ENCODE measurements around the gene RAD51B.
"Not testable (repeated sequence)": the region's sequence is repeated elsewhere in the genome, so short reads cannot be mapped to it uniquely, and the experiment has no call there.

RAD51B gene

GRCh38 chr14:68694516-68695235 lies 875.1 kb downstream of the RAD51B start:
- TF ChIP-seq Cebpa-rat (IDR thresholded peaks at IDR 0.05) = no peak
- no peak overlapping the region; the same call in 1 of the 2 replicates for H3K9ac ChIP-seq
- no peak overlapping the region for H3K4me3 ChIP-seq
- H3K27me3 ChIP-seq = no peaks in the 10 kb centered on the region
- H3K9me3 ChIP-seq = peaks cover 15% of the 10 kb centered on the region
- H3K27ac ChIP-seq = peak overlapping the region; percentile 47
- no peaks in the 10 kb centered on the region for H4K20me1 ChIP-seq
- peak overlapping the region; percentile 89 for H3K4me2 ChIP-seq
- H3K4me1 ChIP-seq = peaks cover 62% of the 10 kb centered on the region
- no peaks in the 10 kb centered on the region for H3K36me3 ChIP-seq

GRCh38 chr14:68695326-68695768 lies 875.8 kb downstream of the RAD51B start:
- Histone ChIP-seq H3K27ac (peak overlapping the region; percentile 47), H3K27me3 (no peaks in the 10 kb centered on the region), H3K4me2 (peak overlapping the region; percentile 89), H3K9ac (no peak overlapping the region), H3K4me3 (no peak overlapping the region), H3K4me1 (peaks cover 56% of the 10 kb centered on the region), H3K36me3 (no peaks in the 10 kb centered on the region), H3K9me3 (peaks cover 15% of the 10 kb centered on the region), H4K20me1 (no peaks in the 10 kb centered on the region)
- TF ChIP-seq Cebpa-rat (IDR thresholded peaks at IDR 0.05) = peak; percentile 39; the same call in 1 of the 2 replicates

- Histone ChIP-seq H3K27ac (peak overlapping the region; percentile 47; the same call in 1 of the 2 replicates), H3K9ac (no peak overlapping the region), H3K9me3 (peaks cover 19% of the 10 kb centered on the region), H3K27me3 (no peaks in the 10 kb centered on the region), H3K4me1 (peaks cover 51% of the 10 kb centered on the region), H4K20me1 (no peaks in the 10 kb centered on the region), H3K4me3 (no peak overlapping the region), H3K36me3 (no peaks in the 10 kb centered on the region; the same call in 1 of the 2 replicates), H3K4me2 (peak overlapping the region; percentile 89)
- no peak for TF ChIP-seq Cebpa-rat (IDR thresholded peaks at IDR 0.05)
Measured at GRCh38 chr14:68695856-68696255, 876.3 kb downstream of the RAD51B start.

DNA sequence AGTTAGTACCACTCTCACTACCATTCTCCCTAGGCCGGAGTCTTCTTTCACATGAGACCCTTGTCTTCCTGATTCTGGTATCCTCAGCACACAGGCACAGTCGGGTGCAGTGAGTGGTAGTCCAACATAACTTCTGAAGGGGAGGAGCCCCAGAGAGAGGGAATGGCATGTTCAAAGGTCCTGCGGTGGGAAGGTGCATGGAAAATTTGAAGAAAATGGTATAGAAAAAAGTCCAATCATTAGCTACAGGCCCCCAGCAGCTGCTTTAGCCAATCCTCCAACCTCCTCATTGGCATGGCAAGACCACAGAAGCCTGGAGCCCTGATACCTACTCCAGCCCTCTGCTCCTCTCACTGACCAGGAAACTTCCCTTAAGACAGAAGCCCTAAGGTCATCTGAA lies 876.7 kb downstream of the RAD51B start:
- Histone ChIP-seq H4K20me1 (no peaks in the 10 kb centered on the region), H3K27ac (no peak overlapping the region), H3K9me3 (peaks cover 23% of the 10 kb centered on the region), H3K9ac (no peak overlapping the region), H3K36me3 (no peaks in the 10 kb centered on the region; the same call in 1 of the 2 replicates), H3K4me2 (no peak overlapping the region), H3K4me3 (no peak overlapping the region), H3K27me3 (no peaks in the 10 kb centered on the region), H3K4me1 (peaks cover 46% of the 10 kb centered on the region)
- TF ChIP-seq Cebpa-rat (IDR thresholded peaks at IDR 0.05) = no peak

DNA sequence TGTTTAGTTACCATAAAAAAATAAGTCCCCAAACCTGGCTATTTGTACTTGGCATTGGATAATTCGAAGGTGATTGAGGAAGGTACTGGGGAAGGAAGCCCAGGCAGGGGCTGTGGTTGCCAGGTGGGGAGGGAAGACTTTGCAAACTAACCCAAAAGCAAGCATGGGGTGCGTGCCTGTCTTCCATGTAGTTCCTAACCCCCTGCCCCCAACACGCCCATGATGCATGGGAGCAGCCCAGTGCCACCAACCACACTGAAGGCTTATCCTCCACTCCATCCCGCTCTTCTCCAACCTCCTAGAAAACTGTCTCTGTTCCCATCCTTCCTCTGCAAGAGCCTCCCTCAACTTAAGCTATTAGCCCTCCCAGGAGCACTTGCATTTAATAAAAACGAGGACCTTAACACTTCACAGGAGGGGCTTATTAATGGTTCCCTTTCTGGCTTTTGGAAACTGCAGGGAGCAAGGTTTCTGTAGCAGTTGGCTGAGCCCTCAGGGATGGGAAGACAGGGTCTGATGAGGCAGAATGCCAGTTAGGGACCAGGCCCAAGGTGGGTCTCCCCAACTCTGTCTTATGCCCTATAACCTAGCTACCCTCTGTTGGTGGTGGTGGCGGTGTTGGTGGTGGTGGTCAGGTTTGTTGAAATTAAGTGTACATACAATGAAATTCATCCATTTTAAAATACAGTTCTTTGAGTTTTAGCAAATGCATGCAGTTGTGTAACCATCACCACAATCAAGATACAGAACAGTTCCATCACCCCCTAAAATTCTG lies 877.3 kb downstream of the RAD51B start:
- H3K9ac ChIP-seq = no peak overlapping the region
- no peak overlapping the region for H3K4me3 ChIP-seq
- no peaks in the 10 kb centered on the region; the same call in 1 of the 2 replicates for H3K36me3 ChIP-seq
- H3K9me3 ChIP-seq = peaks cover 23% of the 10 kb centered on the region
- peaks cover 45% of the 10 kb centered on the region for H3K4me1 ChIP-seq
- no peak overlapping the region for H3K27ac ChIP-seq
- no peak for TF ChIP-seq Cebpa-rat (IDR thresholded peaks at IDR 0.05)
- no peaks in the 10 kb centered on the region for H3K27me3 ChIP-seq
- H3K4me2 ChIP-seq = no peak overlapping the region
- H4K20me1 ChIP-seq = no peaks in the 10 kb centered on the region

DNA sequence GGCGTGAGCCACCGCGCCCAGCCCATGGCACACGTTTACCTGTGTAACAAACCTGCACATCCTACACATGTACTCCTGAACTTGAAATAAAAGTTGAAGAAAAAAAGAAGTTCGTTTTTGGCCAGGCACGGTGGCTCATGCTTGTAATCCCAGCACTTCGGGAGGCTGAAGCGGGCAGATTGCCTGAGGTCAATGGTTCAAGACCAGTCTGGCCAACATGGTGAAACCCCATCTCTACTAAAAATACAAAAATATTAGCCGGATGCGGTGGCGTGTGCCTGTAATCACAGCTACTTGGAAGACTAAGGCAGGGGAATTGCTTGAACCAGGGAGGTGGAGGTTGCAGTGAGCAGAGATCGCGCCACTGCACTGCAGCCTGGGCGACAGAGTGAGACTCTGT lies 879.2 kb downstream of the RAD51B start:
- not testable (repeated sequence) for H3K9ac ChIP-seq, H3K4me2 ChIP-seq, H3K4me3 ChIP-seq, H4K20me1 ChIP-seq, H3K27me3 ChIP-seq, H3K27ac ChIP-seq, H3K36me3 ChIP-seq
- Histone ChIP-seq H3K4me1 (peaks cover 41% of the 10 kb centered on the region), H3K9me3 (peaks cover 23% of the 10 kb centered on the region)

DNA sequence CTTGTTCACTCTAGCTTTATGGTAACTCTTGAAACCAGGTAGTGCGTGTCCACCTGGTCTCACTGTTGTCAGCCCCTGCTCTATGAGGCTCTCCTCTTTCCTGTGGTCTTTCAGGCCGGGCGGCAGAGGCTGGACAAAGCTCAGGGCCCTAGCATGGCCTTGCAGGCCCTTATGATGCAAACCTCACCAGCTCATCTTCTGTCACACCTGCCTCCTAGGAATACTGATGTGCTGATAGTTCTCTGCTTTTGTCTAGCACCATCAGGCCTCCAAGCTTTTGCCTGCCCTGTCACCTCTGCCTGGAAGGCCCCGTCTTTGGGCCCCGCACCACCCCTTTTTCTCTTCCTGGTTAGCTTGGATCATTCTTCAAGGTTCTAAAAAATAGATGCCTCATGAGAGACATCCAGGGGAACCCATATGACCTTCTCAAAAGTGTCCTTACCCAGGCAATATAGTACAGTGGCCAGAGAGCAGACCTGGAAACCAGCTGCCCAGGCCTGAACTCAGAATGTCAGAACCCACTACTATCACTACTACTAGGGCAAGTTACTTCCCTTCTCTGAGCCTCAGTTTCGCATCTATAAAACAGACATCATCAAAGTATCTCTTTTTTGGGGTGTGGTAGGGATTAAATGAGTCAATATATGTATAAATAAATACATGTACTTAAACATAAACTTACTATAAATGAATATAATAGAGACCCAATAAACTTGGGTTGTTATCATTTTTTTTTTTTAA lies 881.6 kb downstream of the RAD51B start:
- H3K4me2 ChIP-seq = no peak overlapping the region

DNA sequence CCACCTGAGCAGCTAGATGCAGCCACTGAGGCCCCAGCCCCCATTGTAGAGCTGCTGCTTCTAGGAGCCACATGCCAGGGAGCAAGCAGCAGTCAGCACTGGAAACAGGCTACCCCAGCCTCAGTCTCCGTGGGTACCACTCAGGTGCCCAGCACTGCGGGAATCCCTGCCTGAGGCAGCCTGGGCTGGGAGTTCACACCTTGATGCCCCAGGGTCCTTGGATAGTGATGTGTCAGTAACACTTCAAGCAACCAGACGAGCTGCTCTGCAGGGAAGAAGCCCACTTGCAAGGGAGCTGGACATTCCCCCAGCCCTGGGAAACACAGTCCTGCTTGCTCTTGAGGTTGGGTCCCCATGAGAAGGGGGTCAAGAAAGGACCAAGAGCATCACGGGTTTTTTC lies 882.6 kb downstream of the RAD51B start:
- Histone ChIP-seq H3K9ac (no peak overlapping the region), H3K9me3 (peaks cover 17% of the 10 kb centered on the region), H3K27ac (no peak overlapping the region), H3K27me3 (no peaks in the 10 kb centered on the region), H3K36me3 (no peaks in the 10 kb centered on the region; the same call in 1 of the 2 replicates), H4K20me1 (no peaks in the 10 kb centered on the region), H3K4me3 (no peak overlapping the region), H3K4me2 (peak overlapping the region; percentile 51), H3K4me1 (peaks cover 19% of the 10 kb centered on the region)
- no peak for TF ChIP-seq Cebpa-rat (IDR thresholded peaks at IDR 0.05)

More for the DNA sequence above, 881.6 kb downstream of the RAD51B start:
- Histone ChIP-seq H3K36me3 (no peaks in the 10 kb centered on the region; the same call in 1 of the 2 replicates), H3K9me3 (peaks cover 23% of the 10 kb centered on the region), H4K20me1 (no peaks in the 10 kb centered on the region), H3K9ac (no peak overlapping the region), H3K27ac (no peak overlapping the region), H3K4me1 (peaks cover 19% of the 10 kb centered on the region), H3K27me3 (no peaks in the 10 kb centered on the region), H3K4me3 (no peak overlapping the region)
- no peak for TF ChIP-seq Cebpa-rat (IDR thresholded peaks at IDR 0.05)

DNA sequence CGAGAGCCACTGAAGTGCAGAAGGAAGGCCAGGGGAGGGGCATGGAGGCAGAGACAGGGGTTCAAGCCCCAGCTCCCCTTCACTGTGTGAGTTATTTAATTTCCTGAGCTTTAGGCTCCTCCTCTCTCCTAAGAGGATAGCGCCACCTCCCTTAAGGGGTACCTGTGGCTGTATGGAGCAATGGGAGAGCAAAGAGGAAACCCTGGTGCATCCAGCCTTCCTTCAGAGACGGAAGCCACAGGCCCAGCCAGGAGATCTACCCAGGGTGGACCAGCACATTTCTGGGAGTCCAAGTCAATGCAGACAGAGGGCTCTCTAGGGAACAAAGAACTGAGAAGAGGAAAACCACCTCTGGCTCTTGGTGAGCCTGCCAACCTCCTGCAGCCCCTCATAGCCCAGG lies 883.0 kb downstream of the RAD51B start:
- Histone ChIP-seq H3K4me3 (no peak overlapping the region), H3K4me2 (peak overlapping the region; percentile 51), H3K9ac (no peak overlapping the region), H3K27ac (peak overlapping the region; percentile 52; the same call in 1 of the 2 replicates), H3K36me3 (no peaks in the 10 kb centered on the region; the same call in 1 of the 2 replicates), H3K4me1 (peaks cover 19% of the 10 kb centered on the region), H3K27me3 (no peaks in the 10 kb centered on the region), H4K20me1 (no peaks in the 10 kb centered on the region), H3K9me3 (peaks cover 17% of the 10 kb centered on the region)
- no peak for TF ChIP-seq Cebpa-rat (IDR thresholded peaks at IDR 0.05)
